CD8-positive, alpha-beta memory T cell (primary cell): ENCODE data around the gene ZFAND3. TPM values are rescaled to one million over a fixed set of nuclear protein-coding genes. Genes with fewer than 3 reads are reported as not detected.
A peak's percentile ranks its signal among the peaks of the same experiment; 100 is the strongest.

Source experiments
- CTCF ChIA-PET: fragments of 350-600 bp; sonication (Branson Sonifier 250); formaldehyde crosslinking; loops from one replicate; lab custom pipeline; 2021; ENCODE audit warnings: antibody characterized with exemption; lab: Charles Lee
- POLR2A ChIA-PET: fragments of 350-600 bp; sonication (Branson Sonifier 250); formaldehyde crosslinking; loops from one replicate; lab custom pipeline; 2021; ENCODE audit warnings: antibody characterized with exemption; lab: Charles Lee
- DNase-seq, 5 donors: peaks; one replicate each; pipeline versions ENCODE4 v3.0.0 to v3.0.0-alpha.2; 2020 to 2022; ENCODE audit warnings: mixed read lengths in 1 of 5
- H3K27ac ChIP-seq: one replicate; pipeline ENCODE4 v1.7.0; 2013; ENCODE audit warnings: low read depth, mild to moderate bottlenecking, low read length, moderate library complexity
- H3K27me3 ChIP-seq: 2 replicates; pipeline ENCODE4 v1.7.0; 2013; ENCODE audit warnings: low read length, mild to moderate bottlenecking; ENCODE audit not compliant: insufficient read depth, poor library complexity, severe bottlenecking
- H3K36me3 ChIP-seq: 2 replicates; pipeline ENCODE4 v1.7.0; 2013; ENCODE audit warnings: mild to moderate bottlenecking, low read length, moderate library complexity; ENCODE audit not compliant: insufficient read depth
- H3K4me1 ChIP-seq: 2 replicates; pipeline ENCODE4 v1.7.0; 2013; ENCODE audit warnings: mild to moderate bottlenecking, low read length, moderate library complexity; ENCODE audit not compliant: insufficient read depth
- H3K4me3 ChIP-seq: 2 replicates; pipeline ENCODE4 v1.7.0; 2013; ENCODE audit warnings: mild to moderate bottlenecking, low read length
- H3K9me3 ChIP-seq: 2 replicates; pipeline ENCODE4 v1.7.0; 2013; ENCODE audit warnings: mild to moderate bottlenecking, low read length
- H3K27ac Mint-ChIP-seq, 8 donors: one replicate each; pipeline ENCODE4 v1.8.0; 2020 to 2021; ENCODE audit warnings: mixed read lengths in 8 of 8, mild to moderate bottlenecking in 6 of 8, inconsistent platforms in 3 of 8, moderate library complexity in 3 of 8
- H3K27me3 Mint-ChIP-seq, 2 donors: one replicate each; pipeline ENCODE4 v1.8.0; 2020 to 2021; ENCODE audit warnings: mixed read lengths in 2 of 2, mild to moderate bottlenecking in 1 of 2, moderate library complexity in 1 of 2
- H3K36me3 Mint-ChIP-seq, 3 donors: one replicate each; pipeline ENCODE4 v1.8.0; 2020 to 2021; ENCODE audit warnings: mixed read lengths in 3 of 3, inconsistent platforms in 1 of 3, mild to moderate bottlenecking in 1 of 3
- H3K4me1 Mint-ChIP-seq, 3 donors: one replicate each; pipeline ENCODE4 v1.8.0; 2020 to 2021; ENCODE audit warnings: mixed read lengths in 3 of 3, inconsistent platforms in 1 of 3, mild to moderate bottlenecking in 1 of 3
- H3K4me3 Mint-ChIP-seq, 7 donors: one replicate each; pipeline ENCODE4 v1.8.0; 2020 to 2021; ENCODE audit warnings: mixed read lengths in 7 of 7, mild to moderate bottlenecking in 6 of 7, moderate library complexity in 4 of 7, inconsistent platforms in 2 of 7
- H3K9me3 Mint-ChIP-seq, 5 donors: one replicate each; pipeline ENCODE4 v1.8.0; 2020 to 2022; ENCODE audit warnings: mixed read lengths in 5 of 5, mild to moderate bottlenecking in 3 of 5, moderate library complexity in 2 of 5, inconsistent platforms in 1 of 5
- polyA plus RNA-seq: library from polyadenylated mRNA; unstranded; fragments of 300-500 nt; fragmentation: Illumina TruSeq; gene quantifications from one replicate; pipeline ENCODE4 v1.2.3, GENCODE V29; 2021
- total RNA-seq, 2 experiments: library from RNA; stranded (reverse); gene quantifications; one replicate each; pipeline ENCODE4 v1.2.3, GENCODE V29; 2021

The ZFAND3 gene
- total and polyA plus RNA-seq, 3 experiments from 2014 or later = 5.2 to 29.4 (median 29.1) TPM

- no peaks in the 10 kb centered on the region for H3K9me3 ChIP-seq
- H3K27me3 ChIP-seq = no peaks in the 10 kb centered on the region
- ChIA-PET POLR2A (no interaction called here), CTCF (no interaction called here)
- Mint-ChIP-seq H3K4me1 (peaks cover 24 to 60% (median 37%) of the 10 kb centered on the region in 3 donors), H3K27me3 (no peaks in the 10 kb centered on the region), H3K36me3 (peaks cover 2 to 4% (median 4%) of the 10 kb centered on the region in 3 donors), H3K9me3 (peaks cover 0 to 3% (median 2%) of the 10 kb centered on the region in 5 donors), H3K4me3 (no peak overlapping the region), H3K27ac (no peak overlapping the region)
- no peak overlapping the region for H3K4me3 ChIP-seq
- no peaks in the 10 kb centered on the region for H3K4me1 ChIP-seq
- no peak for DNase-seq
- H3K36me3 ChIP-seq = no peaks in the 10 kb centered on the region
- no peak overlapping the region for H3K27ac ChIP-seq
Observed at GRCh38 chr6:38015341-38015740, 195.8 kb downstream of the ZFAND3 start.

- Histone ChIP-seq H3K27ac (no peak overlapping the region), H3K36me3 (no peaks in the 10 kb centered on the region), H3K4me1 (no peaks in the 10 kb centered on the region), H3K4me3 (no peak overlapping the region), H3K9me3 (no peaks in the 10 kb centered on the region), H3K27me3 (no peaks in the 10 kb centered on the region)
- Mint-ChIP-seq H3K27ac (no peak overlapping the region), H3K4me3 (no peak overlapping the region), H3K36me3 (no peaks in the 10 kb centered on the region), H3K27me3 (no peaks in the 10 kb centered on the region), H3K9me3 (no peaks in the 10 kb centered on the region), H3K4me1 (peaks cover 33 to 69% (median 44%) of the 10 kb centered on the region in 3 donors)
- CTCF ChIA-PET = interaction anchor here (1.4 kb wide), 1 partner anchor 226 kb away, joined by 3 read pairs; no protein-coding TSS in a partner anchor
- POLR2A ChIA-PET = no interaction called here
- DNase-seq = no peak
Observed at GRCh38 chr6:38016824-38017223, 197.3 kb downstream of the ZFAND3 start.

DNA sequence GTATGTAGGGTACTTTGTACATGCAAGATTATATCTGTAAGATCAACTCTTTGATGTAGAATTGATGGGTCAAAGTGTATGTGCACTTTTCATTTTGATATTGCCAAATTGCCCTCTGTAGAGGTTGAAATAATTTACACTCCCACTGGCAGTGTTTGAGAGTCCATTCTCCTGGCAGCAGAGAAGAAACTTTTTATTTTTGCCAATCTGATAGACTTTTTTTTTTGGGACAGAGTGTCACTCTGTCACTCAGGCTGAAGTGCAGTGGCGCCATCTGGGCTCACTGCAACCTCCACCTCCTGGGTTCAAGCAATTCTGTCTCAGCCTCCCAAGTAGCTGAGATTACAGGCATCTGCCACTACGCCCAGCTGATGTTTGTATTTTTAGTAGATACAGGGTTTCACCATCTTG, 199.2 kb downstream of the ZFAND3 start:
- Mint-ChIP-seq H3K9me3 (peaks cover 0 to 3% (median 0%) of the 10 kb centered on the region in 5 donors), H3K4me3 (no peak overlapping the region), H3K4me1 (peaks cover 31 to 70% (median 45%) of the 10 kb centered on the region in 3 donors), H3K27ac (no peak overlapping the region), H3K27me3 (no peaks in the 10 kb centered on the region), H3K36me3 (no peaks in the 10 kb centered on the region)
- Histone ChIP-seq H3K4me1 (no peaks in the 10 kb centered on the region), H3K4me3 (no peak overlapping the region), H3K27me3 (no peaks in the 10 kb centered on the region), H3K27ac (no peak overlapping the region), H3K36me3 (no peaks in the 10 kb centered on the region), H3K9me3 (no peaks in the 10 kb centered on the region)
- no peak for DNase-seq
- ChIA-PET POLR2A (no interaction called here), CTCF (no interaction called here)

DNA sequence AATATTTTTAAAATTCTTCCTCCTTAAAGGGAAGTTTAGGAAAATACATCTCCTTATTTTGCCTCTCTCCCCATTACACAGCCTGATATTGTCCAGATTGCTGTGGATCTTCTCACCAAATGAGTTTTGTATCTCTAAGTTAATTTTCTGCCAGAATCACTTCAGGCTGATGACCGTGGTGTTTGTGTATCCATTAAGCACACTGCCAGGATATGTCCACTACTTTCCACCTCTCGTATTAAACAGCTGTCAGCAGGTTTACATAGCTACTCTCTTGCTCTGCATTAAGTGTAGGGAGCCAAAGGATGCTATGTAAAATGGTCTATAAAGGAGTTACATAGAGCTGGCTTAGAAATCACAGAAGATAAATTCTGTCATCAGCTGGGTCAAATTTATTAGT, 201.1 kb downstream of the ZFAND3 start:
- H3K9me3 Mint-ChIP-seq = peaks cover 0 to 10% (median 0%) of the 10 kb centered on the region in 5 donors
- no peak overlapping the region for H3K4me3 Mint-ChIP-seq
- POLR2A ChIA-PET = no interaction called here
- peaks cover 28 to 60% (median 43%) of the 10 kb centered on the region in 3 donors for H3K4me1 Mint-ChIP-seq
- H3K27ac Mint-ChIP-seq = no peak overlapping the region
- H3K4me3 ChIP-seq = no peak overlapping the region
- no peaks in the 10 kb centered on the region for H3K27me3 ChIP-seq
- DNase-seq = no peak
- no peaks in the 10 kb centered on the region for H3K27me3 Mint-ChIP-seq
- CTCF ChIA-PET = no interaction called here
- H3K4me1 ChIP-seq = no peaks in the 10 kb centered on the region
- H3K36me3 ChIP-seq = no peaks in the 10 kb centered on the region
- no peak overlapping the region for H3K27ac ChIP-seq
- no peaks in the 10 kb centered on the region for H3K9me3 ChIP-seq
- peaks cover 0 to 2% (median 0%) of the 10 kb centered on the region in 3 donors for H3K36me3 Mint-ChIP-seq

DNA sequence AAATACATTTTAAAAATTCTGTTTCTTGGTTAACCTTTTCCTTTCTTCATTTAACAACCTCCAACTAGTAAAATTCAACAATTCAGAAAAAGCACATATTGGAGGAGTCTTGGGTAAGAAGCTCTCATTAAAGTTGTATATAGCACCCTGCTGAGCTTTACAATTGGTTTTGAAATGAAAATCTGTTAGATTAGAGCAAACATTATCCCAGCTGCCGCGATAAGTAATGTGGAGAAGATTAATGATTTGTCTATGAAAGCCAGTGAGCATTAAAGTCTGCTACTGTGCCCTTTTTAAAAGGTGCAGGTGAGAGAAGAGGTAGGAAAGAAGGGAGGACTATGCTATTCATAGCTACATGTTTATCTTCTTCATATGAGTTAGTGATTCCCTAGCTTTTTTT, 201.5 kb downstream of the ZFAND3 start:
- no peaks in the 10 kb centered on the region for H3K27me3 ChIP-seq
- POLR2A ChIA-PET = no interaction called here
- H3K36me3 ChIP-seq = no peaks in the 10 kb centered on the region
- no peak overlapping the region for H3K4me3 Mint-ChIP-seq
- no peak for DNase-seq
- no peak overlapping the region for H3K27ac ChIP-seq
- peaks cover 29 to 59% (median 43%) of the 10 kb centered on the region in 3 donors for H3K4me1 Mint-ChIP-seq
- CTCF ChIA-PET = no interaction called here
- H3K9me3 ChIP-seq = no peaks in the 10 kb centered on the region
- H3K27ac Mint-ChIP-seq = peak overlapping the region in 1 of 8 donors; percentile 8
- peaks cover 0 to 2% (median 0%) of the 10 kb centered on the region in 3 donors for H3K36me3 Mint-ChIP-seq
- H3K27me3 Mint-ChIP-seq = no peaks in the 10 kb centered on the region
- peaks cover 0 to 10% (median 0%) of the 10 kb centered on the region in 5 donors for H3K9me3 Mint-ChIP-seq
- H3K4me1 ChIP-seq = no peaks in the 10 kb centered on the region
- no peak overlapping the region for H3K4me3 ChIP-seq

DNA sequence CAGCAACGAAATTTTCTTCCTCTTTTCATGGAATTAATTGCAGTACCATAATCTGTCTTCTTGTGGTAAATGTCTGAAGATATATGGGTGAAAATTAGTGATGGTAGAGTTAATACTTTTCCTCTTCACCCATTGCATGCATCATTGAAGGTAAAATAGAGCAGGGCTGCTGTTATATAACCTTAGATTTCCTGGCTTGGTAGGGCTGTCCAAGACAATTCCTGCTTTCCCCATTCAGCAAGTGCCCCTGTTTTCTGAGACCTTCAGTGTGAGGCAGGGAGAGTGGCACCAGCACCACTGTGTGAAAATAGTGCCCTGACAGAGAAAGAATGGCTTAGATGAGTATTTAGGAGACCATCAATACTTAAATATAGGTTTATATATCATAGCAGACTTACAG, 202.0 kb downstream of the ZFAND3 start:
- Mint-ChIP-seq H3K27me3 (no peaks in the 10 kb centered on the region), H3K27ac (peak overlapping the region in 1 of 8 donors; percentile 64), H3K4me1 (peaks cover 29 to 58% (median 47%) of the 10 kb centered on the region in 3 donors), H3K9me3 (peaks cover 0 to 10% (median 0%) of the 10 kb centered on the region in 5 donors), H3K4me3 (no peak overlapping the region), H3K36me3 (peaks cover 0 to 2% (median 0%) of the 10 kb centered on the region in 3 donors)
- H3K4me1 ChIP-seq = no peaks in the 10 kb centered on the region
- H3K27me3 ChIP-seq = no peaks in the 10 kb centered on the region
- POLR2A ChIA-PET = no interaction called here
- H3K27ac ChIP-seq = no peak overlapping the region
- H3K36me3 ChIP-seq = no peaks in the 10 kb centered on the region
- CTCF ChIA-PET = no interaction called here
- no peaks in the 10 kb centered on the region for H3K9me3 ChIP-seq
- H3K4me3 ChIP-seq = no peak overlapping the region
- no peak for DNase-seq

DNA sequence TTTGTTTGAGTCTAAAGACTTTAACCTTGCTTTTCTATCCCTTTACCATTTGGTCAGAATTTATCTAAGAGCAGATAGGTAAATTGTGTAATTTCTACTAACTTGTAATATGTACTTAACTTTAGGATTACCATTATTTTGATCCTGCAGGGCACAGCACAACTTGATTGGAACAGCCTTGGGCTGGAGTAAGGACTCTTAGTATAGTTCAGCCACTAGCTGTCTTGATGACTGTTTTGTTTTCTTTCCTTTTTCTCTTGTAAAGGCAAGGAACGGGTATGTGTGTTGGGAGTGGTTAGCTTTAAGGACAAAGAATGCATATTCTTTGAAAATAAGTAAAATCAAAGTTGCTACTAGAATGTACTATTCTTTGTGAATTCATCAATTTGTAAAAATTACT, 203.2 kb downstream of the ZFAND3 start:
- Mint-ChIP-seq H3K4me1 (peaks cover 38 to 61% (median 57%) of the 10 kb centered on the region in 3 donors), H3K27me3 (no peaks in the 10 kb centered on the region), H3K27ac (peak overlapping the region in 1 of 8 donors; percentile 69), H3K9me3 (peaks cover 0 to 10% (median 0%) of the 10 kb centered on the region in 5 donors), H3K36me3 (peaks cover 0 to 2% (median 0%) of the 10 kb centered on the region in 3 donors), H3K4me3 (no peak overlapping the region)
- POLR2A ChIA-PET = no interaction called here
- CTCF ChIA-PET = no interaction called here
- Histone ChIP-seq H3K4me3 (no peak overlapping the region), H3K4me1 (no peaks in the 10 kb centered on the region), H3K9me3 (no peaks in the 10 kb centered on the region), H3K27me3 (no peaks in the 10 kb centered on the region), H3K36me3 (no peaks in the 10 kb centered on the region), H3K27ac (no peak overlapping the region)
- no peak for DNase-seq

GRCh38 chr6:38024908-38025307, 205.4 kb downstream of the ZFAND3 start:
- CTCF ChIA-PET = no interaction called here
- H3K36me3 ChIP-seq = no peaks in the 10 kb centered on the region
- Mint-ChIP-seq H3K27me3 (no peaks in the 10 kb centered on the region), H3K36me3 (peaks cover 0 to 2% (median 0%) of the 10 kb centered on the region in 3 donors), H3K9me3 (peaks cover 0 to 10% (median 0%) of the 10 kb centered on the region in 5 donors), H3K27ac (no peak overlapping the region), H3K4me1 (peaks cover 44 to 66% (median 64%) of the 10 kb centered on the region in 3 donors), H3K4me3 (no peak overlapping the region)
- no peaks in the 10 kb centered on the region for H3K27me3 ChIP-seq
- no peak overlapping the region for H3K27ac ChIP-seq
- POLR2A ChIA-PET = no interaction called here
- no peak for DNase-seq
- peaks cover 4% of the 10 kb centered on the region for H3K4me1 ChIP-seq
- no peak overlapping the region for H3K4me3 ChIP-seq
- no peaks in the 10 kb centered on the region for H3K9me3 ChIP-seq
